SJCRH30 (cell line): ENCODE data around the gene PLA2G6. TPM values are rescaled to one million over a fixed set of nuclear protein-coding genes. Genes with fewer than 3 reads are reported as not detected.

Experiments used
- DNase-seq, 2 experiments: peaks; one replicate each; pipeline ENCODE4 v3.0.0-alpha.2; 2015 to 2020
- H3K27ac ChIP-seq: fragments of 250-450 bp; sonication (Bioruptor Pico); 2 replicates; pipeline ENCODE4 v1.5.1; 2020; ENCODE audit warnings: mild to moderate bottlenecking, moderate library complexity
- H3K27me3 ChIP-seq: fragments of 250-450 bp; sonication (Bioruptor Pico); 2 replicates; pipeline ENCODE4 v1.5.1; 2020; ENCODE audit warnings: mild to moderate bottlenecking, moderate library complexity
- H3K36me3 ChIP-seq: fragments of 250-450 bp; sonication (Bioruptor Pico); 2 replicates; pipeline ENCODE4 v1.5.1; 2020; ENCODE audit warnings: mild to moderate bottlenecking, moderate library complexity
- H3K4me1 ChIP-seq: fragments of 250-450 bp; sonication (Bioruptor Pico); 2 replicates; pipeline ENCODE4 v1.5.1; 2020; ENCODE audit warnings: mild to moderate bottlenecking, moderate library complexity
- H3K4me3 ChIP-seq: fragments of 250-450 bp; sonication (Bioruptor Pico); 2 replicates; pipeline ENCODE4 v1.5.1; 2020; ENCODE audit warnings: mild to moderate bottlenecking, moderate library complexity
- H3K9me3 ChIP-seq: fragments of 250-450 bp; sonication (Bioruptor Pico); replicated peaks from 2 replicates; pipeline ENCODE4 v1.5.1; 2020; ENCODE audit warnings: mild to moderate bottlenecking, moderate library complexity
- total RNA-seq: library from RNA; depleted of rRNA; stranded (reverse); fragments of >200 nt; shearing (Covaris generic); gene quantifications from 2 replicates; pipeline ENCODE4 v1.2.3, GENCODE V29; 2014

PLA2G6 gene
- total RNA-seq, 1 experiment from 2014 or later, result 5.4 TPM

- Histone ChIP-seq H3K4me1 (peaks cover 6% of the 10 kb centered on the region), H3K9me3 (no peaks in the 10 kb centered on the region), H3K27ac (no peak overlapping the region), H3K36me3 (no peaks in the 10 kb centered on the region), H3K4me3 (no peak overlapping the region), H3K27me3 (no peaks in the 10 kb centered on the region)
- DNase-seq, result peak; percentile 21 to 32
Measured at GRCh38 chr22:38144025-38144405, 37.6 kb downstream of the PLA2G6 start.

GRCh38 chr22:38142606-38143005 is 39.0 kb downstream of the PLA2G6 start:
- no peaks in the 10 kb centered on the region for H3K27me3 ChIP-seq
- H3K27ac ChIP-seq, result no peak overlapping the region
- DNase-seq, result no peak
- no peak overlapping the region for H3K4me3 ChIP-seq
- no peaks in the 10 kb centered on the region for H3K9me3 ChIP-seq
- H3K36me3 ChIP-seq, result no peaks in the 10 kb centered on the region
- H3K4me1 ChIP-seq, result peaks cover under 1% of the 10 kb centered on the region; the same call in 1 of the 2 replicates

- H3K4me1 ChIP-seq, result no peaks in the 10 kb centered on the region
- no peaks in the 10 kb centered on the region for H3K9me3 ChIP-seq
- no peak overlapping the region for H3K27ac ChIP-seq
- H3K27me3 ChIP-seq, result no peaks in the 10 kb centered on the region
- no peaks in the 10 kb centered on the region for H3K36me3 ChIP-seq
- no peak for DNase-seq
- no peak overlapping the region for H3K4me3 ChIP-seq
Measured at GRCh38 chr22:38141217-38141973, 40.2 kb downstream of the PLA2G6 start.

GRCh38 chr22:38139901-38140300 is 41.7 kb downstream of the PLA2G6 start:
- Histone ChIP-seq H3K27ac (no peak overlapping the region), H3K9me3 (no peaks in the 10 kb centered on the region), H3K27me3 (no peaks in the 10 kb centered on the region), H3K36me3 (no peaks in the 10 kb centered on the region), H3K4me1 (no peaks in the 10 kb centered on the region), H3K4me3 (no peak overlapping the region)
- no peak for DNase-seq

GRCh38 chr22:38138961-38139360 is 42.7 kb downstream of the PLA2G6 start:
- Histone ChIP-seq H3K4me1 (no peaks in the 10 kb centered on the region), H3K4me3 (no peak overlapping the region), H3K27me3 (no peaks in the 10 kb centered on the region), H3K36me3 (no peaks in the 10 kb centered on the region), H3K27ac (no peak overlapping the region), H3K9me3 (no peaks in the 10 kb centered on the region)
- DNase-seq, result no peak

- no peak for DNase-seq
- H3K36me3 ChIP-seq, result no peaks in the 10 kb centered on the region
- H3K4me3 ChIP-seq, result no peak overlapping the region
- H3K27ac ChIP-seq, result no peak overlapping the region
- no peaks in the 10 kb centered on the region for H3K27me3 ChIP-seq
- H3K4me1 ChIP-seq, result no peaks in the 10 kb centered on the region
- no peaks in the 10 kb centered on the region for H3K9me3 ChIP-seq
Measured at GRCh38 chr22:38137876-38138687, 43.5 kb downstream of the PLA2G6 start.

- H3K9me3 ChIP-seq, result no peaks in the 10 kb centered on the region
- H3K4me1 ChIP-seq, result no peaks in the 10 kb centered on the region
- H3K36me3 ChIP-seq, result no peaks in the 10 kb centered on the region
- H3K27me3 ChIP-seq, result no peaks in the 10 kb centered on the region
- no peak overlapping the region for H3K27ac ChIP-seq
- no peak overlapping the region for H3K4me3 ChIP-seq
- DNase-seq, result no peak
Measured at GRCh38 chr22:38136607-38137006, 45.0 kb downstream of the PLA2G6 start.

- Histone ChIP-seq H3K4me1 (no peaks in the 10 kb centered on the region), H3K36me3 (no peaks in the 10 kb centered on the region), H3K27ac (no peak overlapping the region), H3K9me3 (no peaks in the 10 kb centered on the region), H3K4me3 (no peak overlapping the region), H3K27me3 (no peaks in the 10 kb centered on the region)
- no peak for DNase-seq
Measured at GRCh38 chr22:38135133-38135706, 46.4 kb downstream of the PLA2G6 start.

GRCh38 chr22:38133331-38133730 is 48.3 kb downstream of the PLA2G6 start:
- no peak overlapping the region for H3K4me3 ChIP-seq
- H3K4me1 ChIP-seq, result no peaks in the 10 kb centered on the region
- H3K36me3 ChIP-seq, result no peaks in the 10 kb centered on the region
- DNase-seq, result no peak
- H3K27ac ChIP-seq, result no peak overlapping the region
- H3K9me3 ChIP-seq, result no peaks in the 10 kb centered on the region
- H3K27me3 ChIP-seq, result no peaks in the 10 kb centered on the region

GRCh38 chr22:38132794-38133193 is 48.8 kb downstream of the PLA2G6 start:
- DNase-seq, result no peak
- no peaks in the 10 kb centered on the region for H3K27me3 ChIP-seq

GRCh38 chr22:38132136-38132535 is 49.5 kb downstream of the PLA2G6 start:
- H3K27ac ChIP-seq, result no peak overlapping the region
- no peaks in the 10 kb centered on the region for H3K36me3 ChIP-seq
- no peak overlapping the region for H3K4me3 ChIP-seq
- no peaks in the 10 kb centered on the region for H3K4me1 ChIP-seq
- no peak for DNase-seq
- H3K9me3 ChIP-seq, result no peaks in the 10 kb centered on the region
- H3K27me3 ChIP-seq, result no peaks in the 10 kb centered on the region

More at GRCh38 chr22:38132794-38133193, 48.8 kb downstream of the PLA2G6 start:
- H3K4me3 ChIP-seq, result no peak overlapping the region
- H3K36me3 ChIP-seq, result no peaks in the 10 kb centered on the region
- no peaks in the 10 kb centered on the region for H3K4me1 ChIP-seq
- H3K9me3 ChIP-seq, result no peaks in the 10 kb centered on the region
- H3K27ac ChIP-seq, result no peak overlapping the region

GRCh38 chr22:38131399-38131798 is 50.2 kb downstream of the PLA2G6 start:
- H3K27ac ChIP-seq, result no peak overlapping the region
- no peaks in the 10 kb centered on the region for H3K4me1 ChIP-seq
- H3K4me3 ChIP-seq, result no peak overlapping the region
- DNase-seq, result no peak
- no peaks in the 10 kb centered on the region for H3K27me3 ChIP-seq
- no peaks in the 10 kb centered on the region for H3K9me3 ChIP-seq
- H3K36me3 ChIP-seq, result no peaks in the 10 kb centered on the region

- H3K36me3 ChIP-seq, result no peaks in the 10 kb centered on the region
- no peaks in the 10 kb centered on the region for H3K4me1 ChIP-seq
- H3K27ac ChIP-seq, result no peak overlapping the region
- no peaks in the 10 kb centered on the region for H3K9me3 ChIP-seq
- no peak overlapping the region for H3K4me3 ChIP-seq
- no peaks in the 10 kb centered on the region for H3K27me3 ChIP-seq
- no peak for DNase-seq
Measured at GRCh38 chr22:38129856-38130255, 51.8 kb downstream of the PLA2G6 start.

- H3K4me3 ChIP-seq, result no peak overlapping the region
- no peak for DNase-seq
- no peaks in the 10 kb centered on the region for H3K36me3 ChIP-seq
- H3K9me3 ChIP-seq, result no peaks in the 10 kb centered on the region
- H3K27me3 ChIP-seq, result no peaks in the 10 kb centered on the region
- no peaks in the 10 kb centered on the region for H3K4me1 ChIP-seq
- no peak overlapping the region for H3K27ac ChIP-seq
Measured at GRCh38 chr22:38129021-38129420, 52.6 kb downstream of the PLA2G6 start.

GRCh38 chr22:38127869-38128268 is 53.8 kb downstream of the PLA2G6 start:
- no peaks in the 10 kb centered on the region for H3K27me3 ChIP-seq
- no peaks in the 10 kb centered on the region for H3K36me3 ChIP-seq
- DNase-seq, result no peak
- no peaks in the 10 kb centered on the region for H3K9me3 ChIP-seq
- H3K4me1 ChIP-seq, result no peaks in the 10 kb centered on the region
- H3K27ac ChIP-seq, result no peak overlapping the region
- H3K4me3 ChIP-seq, result no peak overlapping the region
